ENCODE results near the gene CCDC152.

DNA sequence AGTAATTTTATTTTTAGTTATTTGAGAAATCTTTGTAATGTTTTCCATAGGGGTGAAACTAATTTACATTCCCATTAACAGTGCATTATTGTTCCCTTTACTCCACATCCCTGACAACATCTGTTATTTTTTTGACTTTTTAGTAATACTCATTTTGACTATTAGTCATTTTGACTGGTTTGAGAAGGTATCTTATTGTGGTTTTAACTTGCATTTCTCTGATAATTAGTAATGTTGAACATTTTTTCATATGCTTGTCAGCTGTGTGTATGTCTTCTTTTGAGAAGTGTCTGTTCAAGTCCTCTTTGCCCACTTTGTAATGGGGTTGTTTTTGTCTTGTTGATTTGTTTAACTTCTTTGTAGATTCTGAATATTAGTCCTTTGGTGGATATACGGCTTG lies 27.5 kb downstream of the CCDC152 start:
- TF ChIP-seq, protein P1, sequence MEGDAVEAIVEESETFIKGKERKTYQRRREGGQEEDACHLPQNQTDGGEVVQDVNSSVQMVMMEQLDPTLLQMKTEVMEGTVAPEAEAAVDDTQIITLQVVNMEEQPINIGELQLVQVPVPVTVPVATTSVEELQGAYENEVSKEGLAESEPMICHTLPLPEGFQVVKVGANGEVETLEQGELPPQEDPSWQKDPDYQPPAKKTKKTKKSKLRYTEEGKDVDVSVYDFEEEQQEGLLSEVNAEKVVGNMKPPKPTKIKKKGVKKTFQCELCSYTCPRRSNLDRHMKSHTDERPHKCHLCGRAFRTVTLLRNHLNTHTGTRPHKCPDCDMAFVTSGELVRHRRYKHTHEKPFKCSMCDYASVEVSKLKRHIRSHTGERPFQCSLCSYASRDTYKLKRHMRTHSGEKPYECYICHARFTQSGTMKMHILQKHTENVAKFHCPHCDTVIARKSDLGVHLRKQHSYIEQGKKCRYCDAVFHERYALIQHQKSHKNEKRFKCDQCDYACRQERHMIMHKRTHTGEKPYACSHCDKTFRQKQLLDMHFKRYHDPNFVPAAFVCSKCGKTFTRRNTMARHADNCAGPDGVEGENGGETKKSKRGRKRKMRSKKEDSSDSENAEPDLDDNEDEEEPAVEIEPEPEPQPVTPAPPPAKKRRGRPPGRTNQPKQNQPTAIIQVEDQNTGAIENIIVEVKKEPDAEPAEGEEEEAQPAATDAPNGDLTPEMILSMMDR (IDR thresholded peaks at IDR 0.05) = no peak
- no peak for TF ChIP-seq EP300 (IDR thresholded peaks at IDR 0.05)
- TF ChIP-seq POLR2AphosphoS5 (IDR thresholded peaks at IDR 0.05) = no peak
- no peak for TF ChIP-seq POLR2A (IDR thresholded peaks at IDR 0.05)

All from suprapubic skin (tissue), 4 donors.